Measurements from ENCODE around the gene CPZ.

The CPZ gene

DNA sequence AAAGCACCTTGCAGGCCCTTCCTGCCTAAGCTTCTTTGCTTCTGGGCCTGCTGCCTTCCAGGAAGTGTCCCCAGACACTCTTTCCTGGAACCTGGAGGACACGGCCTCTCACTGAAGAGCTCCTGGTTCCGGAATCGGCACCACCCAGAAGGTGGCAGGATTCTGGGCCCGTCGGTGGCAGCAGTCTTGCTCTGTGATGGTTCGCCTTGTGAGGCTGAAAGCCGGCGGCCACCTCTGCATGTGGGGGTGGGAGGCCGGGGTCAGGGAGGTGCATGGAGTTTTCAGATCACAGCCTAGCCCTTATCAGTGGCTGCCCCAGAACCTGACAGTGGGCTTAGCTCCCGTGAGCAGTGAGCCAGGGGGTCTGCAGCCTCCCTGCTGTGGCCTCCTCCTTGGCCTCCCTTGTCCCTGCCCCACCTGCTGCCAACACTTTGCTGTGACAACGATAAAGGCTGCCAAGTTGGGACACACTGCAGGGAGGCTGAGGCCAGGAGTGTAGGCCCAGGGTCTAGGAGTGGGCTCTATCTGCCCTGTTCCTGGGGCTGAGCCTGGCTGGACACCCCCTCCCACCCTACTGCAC, 43.1 kb upstream of the CPZ start:
- no peak for DNase-seq (ENCODE audit: extremely low spot score)
- POLR2A ChIA-PET: no interaction called here
- CTCF ChIA-PET: interaction anchor here (0.6 kb wide), 1 partner anchor 18 kb away, joined by 3 read pairs; no protein-coding TSS in a partner anchor
- TF ChIP-seq ZNF384 (IDR thresholded peaks at IDR 0.05) (no peak), SP1 (IDR thresholded peaks at IDR 0.05) (no peak), ARNT (IDR thresholded peaks at IDR 0.05) (no peak), HDGF (IDR thresholded peaks at IDR 0.05; ENCODE audit: borderline replicate concordance) (no peak), BHLHE40 (IDR thresholded peaks at IDR 0.05; ENCODE audit: borderline replicate concordance) (no peak), LEF1 (IDR thresholded peaks at IDR 0.05; ENCODE audit: borderline replicate concordance) (no peak), FOXA1 (IDR thresholded peaks at IDR 0.05) (no peak), CTBP1 (IDR thresholded peaks at IDR 0.05; ENCODE audit: borderline replicate concordance) (no peak), FOXM1 (IDR thresholded peaks at IDR 0.05; ENCODE audit: borderline replicate concordance) (no peak), SUZ12 (IDR thresholded peaks at IDR 0.05) (no peak), FOXK2 (IDR thresholded peaks at IDR 0.05) (no peak), TARDBP (IDR thresholded peaks at IDR 0.05) (no peak), ELF4 (IDR thresholded peaks at IDR 0.05) (no peak), NFRKB (IDR thresholded peaks at IDR 0.05) (no peak), L3MBTL2 (conservative IDR thresholded peaks at IDR 0.05) (no peak)
- TF ChIP-seq, protein P1, sequence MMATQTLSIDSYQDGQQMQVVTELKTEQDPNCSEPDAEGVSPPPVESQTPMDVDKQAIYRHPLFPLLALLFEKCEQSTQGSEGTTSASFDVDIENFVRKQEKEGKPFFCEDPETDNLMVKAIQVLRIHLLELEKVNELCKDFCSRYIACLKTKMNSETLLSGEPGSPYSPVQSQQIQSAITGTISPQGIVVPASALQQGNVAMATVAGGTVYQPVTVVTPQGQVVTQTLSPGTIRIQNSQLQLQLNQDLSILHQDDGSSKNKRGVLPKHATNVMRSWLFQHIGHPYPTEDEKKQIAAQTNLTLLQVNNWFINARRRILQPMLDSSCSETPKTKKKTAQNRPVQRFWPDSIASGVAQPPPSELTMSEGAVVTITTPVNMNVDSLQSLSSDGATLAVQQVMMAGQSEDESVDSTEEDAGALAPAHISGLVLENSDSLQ (IDR thresholded peaks at IDR 0.05): no peak

DNA sequence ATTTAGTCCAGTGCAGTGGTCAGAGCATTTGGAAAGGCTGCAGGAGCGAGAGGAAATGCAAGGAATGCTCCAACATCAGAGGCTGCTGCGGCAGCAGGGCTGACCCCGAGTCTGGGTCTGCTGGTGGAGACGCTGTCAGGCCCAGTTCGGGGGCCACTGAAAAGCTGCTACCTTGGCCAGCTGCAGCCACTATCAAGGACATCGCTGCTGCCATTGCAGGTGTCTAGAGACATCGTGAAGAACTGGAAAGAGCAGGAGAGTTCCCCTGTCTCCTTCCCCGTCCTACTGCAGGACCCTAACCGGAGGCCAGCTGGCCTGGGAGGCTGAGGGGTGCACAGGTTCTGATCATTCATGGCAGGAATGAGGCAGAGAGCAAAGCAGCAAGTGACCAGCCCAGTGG, 41.9 kb upstream of the CPZ start:
- POLR2A ChIA-PET: no interaction called here
- TF ChIP-seq FOXK2 (IDR thresholded peaks at IDR 0.05): no peak
- TF ChIP-seq CTBP1 (IDR thresholded peaks at IDR 0.05; ENCODE audit: borderline replicate concordance): no peak
- TF ChIP-seq HDGF (IDR thresholded peaks at IDR 0.05; ENCODE audit: borderline replicate concordance): no peak
- no peak for TF ChIP-seq ZNF384 (IDR thresholded peaks at IDR 0.05)
- TF ChIP-seq, protein P1 (IDR thresholded peaks at IDR 0.05): no peak
- TF ChIP-seq ARNT (IDR thresholded peaks at IDR 0.05): no peak
- CTCF ChIA-PET: no interaction called here
- no peak for DNase-seq (ENCODE audit: extremely low spot score)

DNA sequence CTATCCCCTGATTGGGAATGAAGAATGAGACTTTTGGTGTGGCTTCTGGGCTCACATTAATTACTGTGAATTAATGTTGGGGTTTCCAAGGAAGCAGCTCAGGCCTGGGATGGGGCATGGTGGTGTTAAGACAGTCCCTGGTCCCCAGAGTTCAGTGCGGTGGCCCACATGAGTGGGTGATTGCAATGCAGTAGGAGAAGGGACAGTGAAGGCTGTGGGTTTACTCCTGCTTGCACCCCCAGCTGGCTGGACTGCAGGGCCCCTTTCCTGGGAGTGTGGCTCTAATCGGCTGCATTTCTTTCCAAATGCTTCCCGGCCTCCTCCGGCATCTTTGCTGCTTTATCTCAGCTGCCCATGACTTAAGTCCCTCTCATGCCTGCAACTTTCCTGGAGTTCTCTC, 40.5 kb upstream of the CPZ start:
- no peak for DNase-seq (ENCODE audit: extremely low spot score)
- no peak for TF ChIP-seq CTBP1 (IDR thresholded peaks at IDR 0.05; ENCODE audit: borderline replicate concordance)
- no peak for TF ChIP-seq ELF4 (IDR thresholded peaks at IDR 0.05)
- TF ChIP-seq ZNF384 (IDR thresholded peaks at IDR 0.05): no peak
- TF ChIP-seq TARDBP (IDR thresholded peaks at IDR 0.05): no peak
- TF ChIP-seq SP1 (IDR thresholded peaks at IDR 0.05): no peak
- TF ChIP-seq, protein P1 (IDR thresholded peaks at IDR 0.05): no peak
- no peak for TF ChIP-seq NFRKB (IDR thresholded peaks at IDR 0.05)
- no peak for TF ChIP-seq FOXM1 (IDR thresholded peaks at IDR 0.05; ENCODE audit: borderline replicate concordance)
- no peak for TF ChIP-seq L3MBTL2 (conservative IDR thresholded peaks at IDR 0.05)
- no peak for TF ChIP-seq FOXA1 (IDR thresholded peaks at IDR 0.05)
- no peak for TF ChIP-seq ARNT (IDR thresholded peaks at IDR 0.05)
- ChIA-PET CTCF (no interaction called here), POLR2A (no interaction called here)

DNA sequence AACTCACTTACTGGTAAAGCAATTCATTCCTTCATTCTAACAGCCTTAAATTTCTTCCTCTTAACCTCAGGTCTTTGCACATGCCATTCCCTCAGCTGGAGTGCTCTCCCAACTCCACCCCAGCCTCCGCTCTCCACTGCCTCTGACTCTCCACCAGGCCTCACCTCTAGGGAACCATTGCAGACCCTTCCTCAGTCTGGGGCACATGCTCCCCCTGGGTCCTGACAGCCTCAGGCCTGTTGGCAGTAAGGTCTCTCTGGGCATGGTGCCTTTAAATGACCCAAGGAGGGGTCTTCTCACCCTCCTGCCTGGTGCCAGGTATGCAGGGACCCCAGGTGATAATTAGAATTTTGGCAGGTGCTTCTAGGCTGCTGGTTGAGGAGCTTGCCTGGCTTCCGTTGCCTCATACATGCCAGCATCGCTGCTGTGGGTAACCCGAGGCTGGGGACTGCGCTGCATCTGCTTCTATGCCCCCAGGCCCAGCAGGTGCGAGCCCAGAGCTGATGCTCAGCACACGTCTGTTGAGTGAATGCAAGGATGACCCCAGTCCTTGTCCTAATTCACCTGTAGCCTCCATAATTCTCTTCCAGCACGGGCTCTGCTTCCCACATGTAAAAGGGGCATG, 39.9 kb upstream of the CPZ start:
- DNase-seq (ENCODE audit: extremely low spot score): no peak
- TF ChIP-seq FOXA1 (IDR thresholded peaks at IDR 0.05) (no peak), FOXK2 (IDR thresholded peaks at IDR 0.05) (no peak), HDGF (IDR thresholded peaks at IDR 0.05; ENCODE audit: borderline replicate concordance) (no peak), CTBP1 (IDR thresholded peaks at IDR 0.05; ENCODE audit: borderline replicate concordance) (no peak), SP1 (IDR thresholded peaks at IDR 0.05) (no peak), NFRKB (IDR thresholded peaks at IDR 0.05) (no peak), BHLHE40 (IDR thresholded peaks at IDR 0.05; ENCODE audit: borderline replicate concordance) (no peak), LEF1 (IDR thresholded peaks at IDR 0.05; ENCODE audit: borderline replicate concordance) (no peak), ZNF384 (IDR thresholded peaks at IDR 0.05) (no peak)
- ChIA-PET POLR2A (no interaction called here), CTCF (no interaction called here)

DNA sequence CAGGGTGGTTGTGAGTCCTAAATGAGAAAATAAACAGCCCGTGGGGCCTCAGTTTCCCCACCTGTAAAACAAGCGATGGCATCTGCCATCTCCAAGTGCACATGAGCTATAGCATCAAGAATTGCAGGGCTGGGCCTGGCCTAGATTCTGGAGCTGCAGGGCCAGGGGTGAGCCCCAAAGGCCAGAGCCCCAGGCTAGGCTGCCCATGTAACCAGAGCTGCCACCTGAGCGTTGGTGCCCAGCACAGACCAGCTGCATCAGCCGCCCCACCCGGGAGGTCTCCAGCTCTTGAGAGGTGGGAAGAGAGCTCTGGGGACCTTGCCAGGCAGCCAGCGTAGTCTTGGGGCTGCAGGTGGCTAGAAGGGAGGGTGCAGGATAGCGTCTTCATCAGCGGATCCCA, 39.3 kb upstream of the CPZ start:
- ChIA-PET CTCF (interaction anchor here (0.7 kb wide), 1 partner anchor 14 kb away, joined by 3 read pairs; no protein-coding TSS in a partner anchor), POLR2A (no interaction called here)
- TF ChIP-seq SUZ12 (IDR thresholded peaks at IDR 0.05) (no peak), BHLHE40 (IDR thresholded peaks at IDR 0.05; ENCODE audit: borderline replicate concordance) (no peak), HDGF (IDR thresholded peaks at IDR 0.05; ENCODE audit: borderline replicate concordance) (no peak), SP1 (IDR thresholded peaks at IDR 0.05) (no peak), ELF4 (IDR thresholded peaks at IDR 0.05) (no peak), CTBP1 (IDR thresholded peaks at IDR 0.05; ENCODE audit: borderline replicate concordance) (no peak), ZNF384 (IDR thresholded peaks at IDR 0.05) (no peak), FOXM1 (IDR thresholded peaks at IDR 0.05; ENCODE audit: borderline replicate concordance) (no peak), FOXK2 (IDR thresholded peaks at IDR 0.05) (no peak), L3MBTL2 (conservative IDR thresholded peaks at IDR 0.05) (no peak), NFRKB (IDR thresholded peaks at IDR 0.05) (no peak), ARNT (IDR thresholded peaks at IDR 0.05) (no peak), FOXA1 (IDR thresholded peaks at IDR 0.05) (no peak), TARDBP (IDR thresholded peaks at IDR 0.05) (no peak), LEF1 (IDR thresholded peaks at IDR 0.05; ENCODE audit: borderline replicate concordance) (no peak)
- TF ChIP-seq, protein P1 (IDR thresholded peaks at IDR 0.05): no peak
- DNase-seq (ENCODE audit: extremely low spot score): no peak
